ENCODE measurements around the gene MAST2. TPM values are rescaled to one million over a fixed set of nuclear protein-coding genes. Genes with fewer than 3 reads are reported as not detected.

Gene MAST2
- 14.7 and 15.5 TPM in 2 replicates for total RNA-seq (2012; rRNA removed)

- Histone ChIP-seq H3K9me3 (replicated peaks; ENCODE audit: low read length) (no peaks in the 10 kb centered on the region), H3K4me3 (ENCODE audit: low read length) (peak within 1 kb of the TSS; percentile 79), H3K4me2 (ENCODE audit: low read length) (peak within 1 kb of the TSS; percentile 96), H3K27me3 (ENCODE audit: control insufficient read depth, insufficient read depth, low read length) (no peaks in the 10 kb centered on the region), H3K4me1 (ENCODE audit: control insufficient read depth, insufficient read depth, low read length) (peaks cover 12% of the 10 kb centered on the region), H3K9ac (ENCODE audit: low read depth, low read length) (peak within 1 kb of the TSS; percentile 85), H3K36me3 (ENCODE audit: insufficient read depth, low read length) (peaks cover 6% of the 10 kb centered on the region)
Measured at GRCh38 chr1:45803299-45803780, at the start of gene MAST2. TSS of gene MAST2 (plus strand) at chr1:45803612. CDS start at chr1:45803896, 284 bp downstream.

GRCh38 chr1:45755697-45756096 is 47.7 kb upstream of the MAST2 start:
- Histone ChIP-seq H3K4me3 (ENCODE audit: low read length) (no peak overlapping the region), H3K9ac (ENCODE audit: low read depth, low read length) (no peak overlapping the region), H3K27me3 (ENCODE audit: control insufficient read depth, insufficient read depth, low read length) (peaks cover 16% of the 10 kb centered on the region), H3K9me3 (replicated peaks; ENCODE audit: low read length) (no peaks in the 10 kb centered on the region), H3K36me3 (ENCODE audit: insufficient read depth, low read length) (no peaks in the 10 kb centered on the region), H3K4me2 (ENCODE audit: low read length) (no peak overlapping the region), H3K4me1 (ENCODE audit: control insufficient read depth, insufficient read depth, low read length) (peaks cover 4% of the 10 kb centered on the region)

- H3K4me2 ChIP-seq (ENCODE audit: low read length): no peak overlapping the region
- no peaks in the 10 kb centered on the region for H3K36me3 ChIP-seq (ENCODE audit: insufficient read depth, low read length)
- peaks cover 16% of the 10 kb centered on the region for H3K27me3 ChIP-seq (ENCODE audit: control insufficient read depth, insufficient read depth, low read length)
- H3K4me3 ChIP-seq (ENCODE audit: low read length): no peak overlapping the region
- H3K9me3 ChIP-seq (replicated peaks; ENCODE audit: low read length): no peaks in the 10 kb centered on the region
- no peak overlapping the region for H3K9ac ChIP-seq (ENCODE audit: low read depth, low read length)
- peaks cover 5% of the 10 kb centered on the region for H3K4me1 ChIP-seq (ENCODE audit: control insufficient read depth, insufficient read depth, low read length)
Measured at GRCh38 chr1:45762291-45762690, 41.1 kb upstream of the MAST2 start.

- Histone ChIP-seq H3K9ac (ENCODE audit: low read depth, low read length) (no peak overlapping the region), H3K27me3 (ENCODE audit: control insufficient read depth, insufficient read depth, low read length) (no peaks in the 10 kb centered on the region), H3K4me3 (ENCODE audit: low read length) (no peak overlapping the region), H3K4me1 (ENCODE audit: control insufficient read depth, insufficient read depth, low read length) (peaks cover 17% of the 10 kb centered on the region), H3K9me3 (replicated peaks; ENCODE audit: low read length) (no peaks in the 10 kb centered on the region), H3K36me3 (ENCODE audit: insufficient read depth, low read length) (no peaks in the 10 kb centered on the region), H3K4me2 (ENCODE audit: low read length) (no peak overlapping the region)
Measured at GRCh38 chr1:45765999-45766792, 37.2 kb upstream of the MAST2 start.

- H3K36me3 ChIP-seq (ENCODE audit: insufficient read depth, low read length): no peaks in the 10 kb centered on the region
- no peaks in the 10 kb centered on the region for H3K9me3 ChIP-seq (replicated peaks; ENCODE audit: low read length)
- no peak overlapping the region for H3K4me3 ChIP-seq (ENCODE audit: low read length)
- H3K4me2 ChIP-seq (ENCODE audit: low read length): peak overlapping the region; percentile 3
- no peak overlapping the region for H3K9ac ChIP-seq (ENCODE audit: low read depth, low read length)
- peaks cover 17% of the 10 kb centered on the region for H3K4me1 ChIP-seq (ENCODE audit: control insufficient read depth, insufficient read depth, low read length)
- H3K27me3 ChIP-seq (ENCODE audit: control insufficient read depth, insufficient read depth, low read length): no peaks in the 10 kb centered on the region
Measured at GRCh38 chr1:45767035-45767434, 36.4 kb upstream of the MAST2 start.

GRCh38 chr1:45769261-45769932 is 34.0 kb upstream of the MAST2 start:
- no peak overlapping the region for H3K4me2 ChIP-seq (ENCODE audit: low read length)
- peaks cover 17% of the 10 kb centered on the region for H3K4me1 ChIP-seq (ENCODE audit: control insufficient read depth, insufficient read depth, low read length)
- H3K36me3 ChIP-seq (ENCODE audit: insufficient read depth, low read length): no peaks in the 10 kb centered on the region
- H3K9ac ChIP-seq (ENCODE audit: low read depth, low read length): no peak overlapping the region
- no peaks in the 10 kb centered on the region for H3K27me3 ChIP-seq (ENCODE audit: control insufficient read depth, insufficient read depth, low read length)
- no peak overlapping the region for H3K4me3 ChIP-seq (ENCODE audit: low read length)
- no peaks in the 10 kb centered on the region for H3K9me3 ChIP-seq (replicated peaks; ENCODE audit: low read length)

GRCh38 chr1:45772971-45773370 is 30.4 kb upstream of the MAST2 start:
- no peaks in the 10 kb centered on the region for H3K36me3 ChIP-seq (ENCODE audit: insufficient read depth, low read length)
- no peaks in the 10 kb centered on the region for H3K9me3 ChIP-seq (replicated peaks; ENCODE audit: low read length)
- H3K4me3 ChIP-seq (ENCODE audit: low read length): no peak overlapping the region
- peaks cover 11% of the 10 kb centered on the region for H3K4me1 ChIP-seq (ENCODE audit: control insufficient read depth, insufficient read depth, low read length)
- no peaks in the 10 kb centered on the region for H3K27me3 ChIP-seq (ENCODE audit: control insufficient read depth, insufficient read depth, low read length)
- no peak overlapping the region for H3K9ac ChIP-seq (ENCODE audit: low read depth, low read length)
- H3K4me2 ChIP-seq (ENCODE audit: low read length): no peak overlapping the region

GRCh38 chr1:45775794-45776193 is 27.6 kb upstream of the MAST2 start:
- Histone ChIP-seq H3K9me3 (replicated peaks; ENCODE audit: low read length) (no peaks in the 10 kb centered on the region), H3K4me1 (ENCODE audit: control insufficient read depth, insufficient read depth, low read length) (no peaks in the 10 kb centered on the region), H3K36me3 (ENCODE audit: insufficient read depth, low read length) (no peaks in the 10 kb centered on the region), H3K27me3 (ENCODE audit: control insufficient read depth, insufficient read depth, low read length) (no peaks in the 10 kb centered on the region), H3K4me3 (ENCODE audit: low read length) (no peak overlapping the region), H3K4me2 (ENCODE audit: low read length) (no peak overlapping the region), H3K9ac (ENCODE audit: low read depth, low read length) (no peak overlapping the region)

- Histone ChIP-seq H3K4me1 (ENCODE audit: control insufficient read depth, insufficient read depth, low read length) (no peaks in the 10 kb centered on the region), H3K27me3 (ENCODE audit: control insufficient read depth, insufficient read depth, low read length) (peaks cover 14% of the 10 kb centered on the region), H3K4me2 (ENCODE audit: low read length) (no peak overlapping the region), H3K9ac (ENCODE audit: low read depth, low read length) (no peak overlapping the region), H3K9me3 (replicated peaks; ENCODE audit: low read length) (no peaks in the 10 kb centered on the region), H3K4me3 (ENCODE audit: low read length) (no peak overlapping the region), H3K36me3 (ENCODE audit: insufficient read depth, low read length) (no peaks in the 10 kb centered on the region)
Measured at GRCh38 chr1:45785583-45785982, 17.8 kb upstream of the MAST2 start.

GRCh38 chr1:45787905-45788304 is 15.5 kb upstream of the MAST2 start:
- Histone ChIP-seq H3K9me3 (replicated peaks; ENCODE audit: low read length) (no peaks in the 10 kb centered on the region), H3K9ac (ENCODE audit: low read depth, low read length) (no peak overlapping the region), H3K4me1 (ENCODE audit: control insufficient read depth, insufficient read depth, low read length) (no peaks in the 10 kb centered on the region), H3K27me3 (ENCODE audit: control insufficient read depth, insufficient read depth, low read length) (peaks cover 6% of the 10 kb centered on the region), H3K36me3 (ENCODE audit: insufficient read depth, low read length) (no peaks in the 10 kb centered on the region), H3K4me3 (ENCODE audit: low read length) (no peak overlapping the region), H3K4me2 (ENCODE audit: low read length) (no peak overlapping the region)

GRCh38 chr1:45789601-45790000 is 13.8 kb upstream of the MAST2 start:
- no peak overlapping the region for H3K4me3 ChIP-seq (ENCODE audit: low read length)
- H3K27me3 ChIP-seq (ENCODE audit: control insufficient read depth, insufficient read depth, low read length): peaks cover 3% of the 10 kb centered on the region
- no peaks in the 10 kb centered on the region for H3K4me1 ChIP-seq (ENCODE audit: control insufficient read depth, insufficient read depth, low read length)
- no peaks in the 10 kb centered on the region for H3K9me3 ChIP-seq (replicated peaks; ENCODE audit: low read length)
- H3K4me2 ChIP-seq (ENCODE audit: low read length): no peak overlapping the region
- H3K9ac ChIP-seq (ENCODE audit: low read depth, low read length): no peak overlapping the region
- H3K36me3 ChIP-seq (ENCODE audit: insufficient read depth, low read length): no peaks in the 10 kb centered on the region
